ENCODE results near the gene EFCAB10.

The EFCAB10 gene

GRCh38 chr7:105581066-105581811, at the start of gene EFCAB10:
Gene EFCAB10 (minus strand): TSS chr7:105581493. CDS start chr7:105581463, 30 bp downstream.
- no peak within 1 kb of the TSS for H2AFZ ChIP-seq (ENCODE audit: low read length)
- no peak within 1 kb of the TSS for H3K4me3 ChIP-seq (ENCODE audit: low read length, poor library complexity, severe bottlenecking)
- no peaks in the 10 kb centered on the region for H3K79me2 ChIP-seq (ENCODE audit: insufficient read depth, low read length)
- TF ChIP-seq CTCF (conservative IDR thresholded peaks at IDR 0.05; ENCODE audit: low read length): no peak
- no peak for TF ChIP-seq EZH2phosphoT487 (IDR thresholded peaks at IDR 0.05; ENCODE audit: borderline replicate concordance)
- no peaks in the 10 kb centered on the region for H3K27me3 ChIP-seq (ENCODE audit: insufficient read depth, low read length, poor library complexity, severe bottlenecking)
- no peaks in the 10 kb centered on the region for H3K36me3 ChIP-seq (ENCODE audit: insufficient read depth, low read length)
- no peaks in the 10 kb centered on the region for H3F3A ChIP-seq (ENCODE audit: low read depth)
- no peaks in the 10 kb centered on the region for H3K9me2 ChIP-seq (replicated peaks; ENCODE audit: low read depth, low read length)
- no peak within 1 kb of the TSS for H3K9ac ChIP-seq (ENCODE audit: low read depth, low read length, poor library complexity, severe bottlenecking)
- H3K9me3 ChIP-seq (ENCODE audit: insufficient read depth, low read depth, low read length): no peaks in the 10 kb centered on the region
- H4K20me1 ChIP-seq (ENCODE audit: insufficient read depth, low read length, poor library complexity, severe bottlenecking): no peaks in the 10 kb centered on the region
- no peak within 1 kb of the TSS for H3K4me2 ChIP-seq (ENCODE audit: low read depth, low read length, poor library complexity, severe bottlenecking)
- no peaks in the 10 kb centered on the region for H3K4me1 ChIP-seq (ENCODE audit: insufficient read depth, low read length, poor library complexity, severe bottlenecking)

GRCh38 chr7:105625986-105626385, 44.7 kb upstream of the EFCAB10 start:
- Histone ChIP-seq H3K9me2 (replicated peaks; ENCODE audit: low read depth, low read length) (no peaks in the 10 kb centered on the region), H2AFZ (ENCODE audit: low read length) (no peak overlapping the region), H3K4me2 (ENCODE audit: low read depth, low read length, poor library complexity, severe bottlenecking) (no peak overlapping the region), H3K9me3 (ENCODE audit: insufficient read depth, low read depth, low read length) (no peaks in the 10 kb centered on the region), H4K20me1 (ENCODE audit: insufficient read depth, low read length, poor library complexity, severe bottlenecking) (no peaks in the 10 kb centered on the region), H3K79me2 (ENCODE audit: insufficient read depth, low read length) (no peaks in the 10 kb centered on the region), H3K4me1 (ENCODE audit: insufficient read depth, low read length, poor library complexity, severe bottlenecking) (no peaks in the 10 kb centered on the region), H3K9ac (ENCODE audit: low read depth, low read length, poor library complexity, severe bottlenecking) (no peak overlapping the region), H3K4me3 (ENCODE audit: low read length, poor library complexity, severe bottlenecking) (no peak overlapping the region), H3K27me3 (ENCODE audit: insufficient read depth, low read length, poor library complexity, severe bottlenecking) (no peaks in the 10 kb centered on the region), H3K36me3 (ENCODE audit: insufficient read depth, low read length) (peaks cover 4% of the 10 kb centered on the region; the same call in 1 of the 2 replicates), H3F3A (ENCODE audit: low read depth) (no peaks in the 10 kb centered on the region)
- no peak for TF ChIP-seq EZH2phosphoT487 (IDR thresholded peaks at IDR 0.05; ENCODE audit: borderline replicate concordance)
- no peak for TF ChIP-seq CTCF (conservative IDR thresholded peaks at IDR 0.05; ENCODE audit: low read length)

GRCh38 chr7:105623906-105624305, 42.6 kb upstream of the EFCAB10 start:
- Histone ChIP-seq H3K4me1 (ENCODE audit: insufficient read depth, low read length, poor library complexity, severe bottlenecking) (no peaks in the 10 kb centered on the region), H4K20me1 (ENCODE audit: insufficient read depth, low read length, poor library complexity, severe bottlenecking) (no peaks in the 10 kb centered on the region), H3K36me3 (ENCODE audit: insufficient read depth, low read length) (peaks cover 4% of the 10 kb centered on the region; the same call in 1 of the 2 replicates), H3K9me3 (ENCODE audit: insufficient read depth, low read depth, low read length) (no peaks in the 10 kb centered on the region), H3K27me3 (ENCODE audit: insufficient read depth, low read length, poor library complexity, severe bottlenecking) (no peaks in the 10 kb centered on the region), H3K4me2 (ENCODE audit: low read depth, low read length, poor library complexity, severe bottlenecking) (no peak overlapping the region), H3K9me2 (replicated peaks; ENCODE audit: low read depth, low read length) (no peaks in the 10 kb centered on the region), H2AFZ (ENCODE audit: low read length) (no peak overlapping the region), H3K9ac (ENCODE audit: low read depth, low read length, poor library complexity, severe bottlenecking) (no peak overlapping the region), H3F3A (ENCODE audit: low read depth) (no peaks in the 10 kb centered on the region), H3K79me2 (ENCODE audit: insufficient read depth, low read length) (no peaks in the 10 kb centered on the region), H3K4me3 (ENCODE audit: low read length, poor library complexity, severe bottlenecking) (no peak overlapping the region)
- TF ChIP-seq CTCF (conservative IDR thresholded peaks at IDR 0.05; ENCODE audit: low read length): no peak
- TF ChIP-seq EZH2phosphoT487 (IDR thresholded peaks at IDR 0.05; ENCODE audit: borderline replicate concordance): no peak

All from Loucy (cell line).